ENCODE results near the gene PXT1.

Gene PXT1

GRCh38 chr6:36343109-36343680 lies 99.5 kb downstream of the PXT1 start:
- DNase-seq = no peak

GRCh38 chr6:36340618-36341454 lies 101.8 kb downstream of the PXT1 start:
- peak in 1 of 2 experiments; percentile 21 for DNase-seq
